HL-60/S4 treated with phorbol 12-myristate 13-acetate at 8.2 ng/mL for 4 days and 3 days (cell line): ENCODE measurements around the gene CHCHD6.

Experiments
- in situ Hi-C: fragments of 300-500 bp; cut with MboI; formaldehyde crosslinking; loops from 2 replicates; pipeline ENCODE4 v1.15.0; 2022; ENCODE audit warnings: low sequenced_read_pairs

CHCHD6 gene

GRCh38 chr3:126668450-126669401 is 35.3 kb upstream of the CHCHD6 start:
- in situ Hi-C loops, result no loop called here

GRCh38 chr3:126671521-126671920 is 32.5 kb upstream of the CHCHD6 start:
- in situ Hi-C loops, result loop anchor here (10.0 kb wide), 1 partner anchor 313 kb away; the partner anchor contains the start of gene PLXNA1

GRCh38 chr3:126672340-126672739 is 31.7 kb upstream of the CHCHD6 start:
- in situ Hi-C loops, result loop anchor here (10.0 kb wide), 1 partner anchor 312 kb away; the partner anchor contains the start of gene PLXNA1

GRCh38 chr3:126672741-126673140 is 31.3 kb upstream of the CHCHD6 start:
- in situ Hi-C loops, result loop anchor here (10.0 kb wide), 1 partner anchor 312 kb away; the partner anchor contains the start of gene PLXNA1

GRCh38 chr3:126676919-126677705 is 26.9 kb upstream of the CHCHD6 start:
- in situ Hi-C loops, result loop anchor here (10.0 to 25.0 kb wide), 2 partner anchors 308 to 785 kb away; partner anchors contain the start of gene PLXNA1

GRCh38 chr3:126677862-126678503 is 26.1 kb upstream of the CHCHD6 start:
- in situ Hi-C loops, result loop anchor here (10.0 to 25.0 kb wide), 2 partner anchors 307 to 784 kb away; partner anchors contain the start of gene PLXNA1

- in situ Hi-C loops, result loop anchor here (10.0 to 25.0 kb wide), 2 partner anchors 306 to 783 kb away; partner anchors contain the start of gene PLXNA1
Measured at GRCh38 chr3:126678693-126679317, 25.2 kb upstream of the CHCHD6 start.

GRCh38 chr3:126679318-126679751 is 24.7 kb upstream of the CHCHD6 start:
- in situ Hi-C loops, result loop anchor here (10.0 to 25.0 kb wide), 2 partner anchors 305 to 783 kb away; partner anchors contain the start of gene PLXNA1

- in situ Hi-C loops, result loop anchor here (10.0 to 25.0 kb wide), 2 partner anchors 305 to 782 kb away; partner anchors contain the start of gene PLXNA1
Measured at GRCh38 chr3:126679831-126680666, 24.0 kb upstream of the CHCHD6 start.

GRCh38 chr3:126680667-126681055 is 23.4 kb upstream of the CHCHD6 start:
- in situ Hi-C loops, result loop anchor here (25.0 kb wide), 1 partner anchor 782 kb away; no protein-coding TSS in a partner anchor

- in situ Hi-C loops, result loop anchor here (25.0 kb wide), 1 partner anchor 780 kb away; no protein-coding TSS in a partner anchor
Measured at GRCh38 chr3:126682009-126682408, 22.0 kb upstream of the CHCHD6 start.

GRCh38 chr3:126683069-126683468 is 21.0 kb upstream of the CHCHD6 start:
- in situ Hi-C loops, result loop anchor here (25.0 kb wide), 1 partner anchor 779 kb away; no protein-coding TSS in a partner anchor

- in situ Hi-C loops, result loop anchor here (25.0 kb wide), 1 partner anchor 778 kb away; no protein-coding TSS in a partner anchor
Measured at GRCh38 chr3:126684218-126684751, 19.8 kb upstream of the CHCHD6 start.

- in situ Hi-C loops, result loop anchor here (25.0 kb wide), 1 partner anchor 777 kb away; no protein-coding TSS in a partner anchor
Measured at GRCh38 chr3:126685021-126685420, 19.0 kb upstream of the CHCHD6 start.

GRCh38 chr3:126685493-126685892 is 18.5 kb upstream of the CHCHD6 start:
- in situ Hi-C loops, result loop anchor here (25.0 kb wide), 1 partner anchor 777 kb away; no protein-coding TSS in a partner anchor

- in situ Hi-C loops, result loop anchor here (25.0 kb wide), 1 partner anchor 771 kb away; no protein-coding TSS in a partner anchor
Measured at GRCh38 chr3:126691765-126692164, 12.3 kb upstream of the CHCHD6 start.

GRCh38 chr3:126692858-126693257 is 11.2 kb upstream of the CHCHD6 start:
- in situ Hi-C loops, result loop anchor here (25.0 kb wide), 1 partner anchor 769 kb away; no protein-coding TSS in a partner anchor

- in situ Hi-C loops, result loop anchor here (25.0 kb wide), 1 partner anchor 768 kb away; no protein-coding TSS in a partner anchor
Measured at GRCh38 chr3:126693921-126694320, 10.1 kb upstream of the CHCHD6 start.
